ENCODE measurements around the gene GJC3. TPM values are rescaled to one million over a fixed set of nuclear protein-coding genes. Genes with fewer than 3 reads are reported as not detected.

GJC3 gene
- total RNA-seq, 4 donors from 2014 or later, result 0.79 TPM; not detected in 3

DNA sequence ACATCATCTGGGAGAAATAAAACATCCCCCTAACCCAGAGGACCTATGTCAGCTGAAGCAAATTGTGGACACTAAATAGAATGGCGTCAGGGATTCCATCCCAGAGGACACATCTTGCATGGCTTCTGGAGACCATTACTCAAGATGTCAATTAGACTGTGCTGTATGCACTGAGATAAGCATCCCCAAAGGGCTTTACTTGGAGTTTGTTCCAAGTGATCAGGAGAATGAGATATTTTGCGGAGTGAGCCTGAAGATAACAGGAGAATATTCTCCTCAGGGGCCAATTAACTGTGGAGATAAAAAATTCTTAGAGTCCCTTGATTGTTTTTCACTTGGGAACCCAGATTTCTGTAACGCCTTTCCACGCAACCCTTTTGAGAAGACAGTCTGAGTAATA is 48.0 kb downstream of the GJC3 start:
- intact Hi-C loops (cut with DNase I; ENCODE audit: low total_unique reads), result no loop called here
- H3K27me3 ChIP-seq, result no peaks in the 10 kb centered on the region
- no peak for TF ChIP-seq POLR2A (IDR thresholded peaks at IDR 0.05)
- TF ChIP-seq, protein P1, sequence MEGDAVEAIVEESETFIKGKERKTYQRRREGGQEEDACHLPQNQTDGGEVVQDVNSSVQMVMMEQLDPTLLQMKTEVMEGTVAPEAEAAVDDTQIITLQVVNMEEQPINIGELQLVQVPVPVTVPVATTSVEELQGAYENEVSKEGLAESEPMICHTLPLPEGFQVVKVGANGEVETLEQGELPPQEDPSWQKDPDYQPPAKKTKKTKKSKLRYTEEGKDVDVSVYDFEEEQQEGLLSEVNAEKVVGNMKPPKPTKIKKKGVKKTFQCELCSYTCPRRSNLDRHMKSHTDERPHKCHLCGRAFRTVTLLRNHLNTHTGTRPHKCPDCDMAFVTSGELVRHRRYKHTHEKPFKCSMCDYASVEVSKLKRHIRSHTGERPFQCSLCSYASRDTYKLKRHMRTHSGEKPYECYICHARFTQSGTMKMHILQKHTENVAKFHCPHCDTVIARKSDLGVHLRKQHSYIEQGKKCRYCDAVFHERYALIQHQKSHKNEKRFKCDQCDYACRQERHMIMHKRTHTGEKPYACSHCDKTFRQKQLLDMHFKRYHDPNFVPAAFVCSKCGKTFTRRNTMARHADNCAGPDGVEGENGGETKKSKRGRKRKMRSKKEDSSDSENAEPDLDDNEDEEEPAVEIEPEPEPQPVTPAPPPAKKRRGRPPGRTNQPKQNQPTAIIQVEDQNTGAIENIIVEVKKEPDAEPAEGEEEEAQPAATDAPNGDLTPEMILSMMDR (IDR thresholded peaks at IDR 0.05), result no peak

DNA sequence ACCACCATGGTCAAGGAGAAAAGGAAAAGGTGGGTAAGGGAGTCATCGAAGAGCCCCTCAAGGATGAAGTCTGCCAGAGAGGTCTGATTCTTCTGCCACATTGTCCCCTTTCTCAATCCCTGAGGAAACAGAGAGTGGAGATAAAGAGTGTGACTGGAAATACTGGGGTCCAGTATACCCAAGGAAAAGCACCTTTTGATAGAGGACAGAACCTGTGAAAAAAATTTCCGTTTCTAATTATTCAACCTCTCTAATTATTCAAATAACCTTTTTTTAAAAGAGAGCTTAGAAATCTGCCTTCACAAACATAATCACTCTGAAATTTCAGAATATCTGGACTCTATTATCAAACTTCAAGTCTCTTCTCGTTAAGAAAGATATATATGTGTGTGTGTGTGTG is 52.5 kb downstream of the GJC3 start, which contains the start of gene OR2AE1:
TSS of gene OR2AE1 (minus strand) at position 101 of the 400 bp plus-strand sequence. CDS start at position 101, 0 bp downstream.
- intact Hi-C loops (cut with DNase I; ENCODE audit: low total_unique reads), result no loop called here
- TF ChIP-seq, protein P1 (IDR thresholded peaks at IDR 0.05), result no peak
- no peak for TF ChIP-seq POLR2A (IDR thresholded peaks at IDR 0.05)
- no peaks in the 10 kb centered on the region for H3K36me3 ChIP-seq

More for the DNA sequence above, 48.0 kb downstream of the GJC3 start:
- H3K9me3 ChIP-seq, result no peaks in the 10 kb centered on the region
- no peaks in the 10 kb centered on the region for H3K4me1 ChIP-seq
- no peaks in the 10 kb centered on the region for H3K36me3 ChIP-seq
- H3K4me3 ChIP-seq, result no peak overlapping the region
- no peak overlapping the region for H3K27ac ChIP-seq
- DNase-seq, result no peak

DNA sequence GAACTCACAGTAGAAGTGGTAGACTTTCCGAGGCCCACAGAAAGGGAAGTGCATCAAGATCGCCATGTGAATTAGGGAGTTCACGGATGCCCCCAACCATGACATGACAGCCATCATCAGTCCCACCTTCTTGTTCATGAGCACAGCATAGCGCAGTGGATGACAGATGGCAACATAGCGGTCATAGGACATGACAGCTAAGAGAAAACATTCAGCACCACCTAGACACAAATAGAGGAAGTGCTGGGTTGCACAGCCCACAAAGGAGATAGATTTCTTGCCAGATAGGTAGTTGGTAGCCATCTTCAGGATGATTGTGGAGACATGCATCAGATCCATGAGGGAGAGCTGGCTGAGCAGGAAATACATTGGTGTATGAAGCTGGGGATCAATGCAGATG is 52.9 kb downstream of the GJC3 start:
- Histone ChIP-seq H3K4me1 (no peaks in the 10 kb centered on the region), H3K4me3 (no peak overlapping the region), H3K27ac (no peak overlapping the region), H3K36me3 (no peaks in the 10 kb centered on the region), H3K27me3 (no peaks in the 10 kb centered on the region), H3K9me3 (no peaks in the 10 kb centered on the region)
- intact Hi-C loops (cut with DNase I; ENCODE audit: low total_unique reads), result no loop called here
- no peak for DNase-seq
- no peak for TF ChIP-seq POLR2A (IDR thresholded peaks at IDR 0.05)

More for the DNA sequence above, 52.5 kb downstream of the GJC3 start, which contains the start of gene OR2AE1:
- H3K4me3 ChIP-seq, result no peak within 1 kb of the TSS
- no peaks in the 10 kb centered on the region for H3K9me3 ChIP-seq
- H3K27ac ChIP-seq, result no peak within 1 kb of the TSS
- H3K27me3 ChIP-seq, result no peaks in the 10 kb centered on the region
- H3K4me1 ChIP-seq, result no peaks in the 10 kb centered on the region
- no peak for DNase-seq

Small RNAs within 50 kb of the gene (small RNA-seq; reads per million reads assigned to genes)
- not detected for gene RF00019
- gene RF00561, result not detected

Other genes starting within 250 kb of the GJC3 start
- 10 to 100 TPM in 1 of 4 donors, 1 to 10 TPM in 1, under 1 TPM in 1, not detected in 1; 0.51 to 17.3 (median 4.4) TPM for gene CYP3A5, start 249.6 kb downstream of the GJC3 start, total RNA-seq
- under 1 TPM in 1 of 4 donors, not detected in 3; 0.91 TPM for gene CYP3A7, start 194.4 kb downstream of the GJC3 start, total RNA-seq
- gene CYP3A4, start 145.4 kb downstream of the GJC3 start, total RNA-seq, result under 1 TPM in 1 of 4 donors, not detected in 3; 0.18 TPM
- under 1 TPM in 1 of 4 donors, not detected in 3; 0.28 TPM for gene CYP3A43, start 101.6 kb downstream of the GJC3 start, total RNA-seq
- gene OR2AE1, start 52.6 kb downstream of the GJC3 start, total RNA-seq, result not detected
- gene TRIM4, start 10.1 kb downstream of the GJC3 start, total RNA-seq, result 10 to 100 TPM; 22.6 to 51.7 (median 44.3) TPM
- gene AZGP1, start 46.4 kb upstream of the GJC3 start, total RNA-seq, result not detected
- 10 to 100 TPM; 20.9 to 96.7 (median 53.6) TPM for gene ZKSCAN1, start 86.0 kb upstream of the GJC3 start, total RNA-seq
- 10 to 100 TPM in 3 of 4 donors, 1 to 10 TPM in 1; 5.0 to 28.9 (median 17.0) TPM for gene ZSCAN21, start 120.2 kb upstream of the GJC3 start, total RNA-seq
- gene ZNF3, start 152.1 kb upstream of the GJC3 start, total RNA-seq, result 10 to 100 TPM; 10.9 to 69.4 (median 50.3) TPM
- 100 to 1,000 TPM in 1 of 4 donors, 10 to 100 TPM in 3; 31.8 to 110 (median 53.1) TPM for gene COPS6, start 159.3 kb upstream of the GJC3 start, total RNA-seq
- 10 to 100 TPM; 18.7 to 74.8 (median 43.3) TPM for gene MCM7, start 171.8 kb upstream of the GJC3 start, total RNA-seq
- 10 to 100 TPM in 3 of 4 donors, 1 to 10 TPM in 1; 5.0 to 52.0 (median 33.6) TPM for gene AP4M1, start 172.0 kb upstream of the GJC3 start, total RNA-seq
- 10 to 100 TPM; 23.5 to 68.9 (median 67.7) TPM for gene TAF6, start 189.7 kb upstream of the GJC3 start, total RNA-seq
- gene CNPY4, start 190.0 kb upstream of the GJC3 start, total RNA-seq, result 10 to 100 TPM in 2 of 4 donors, 1 to 10 TPM in 1, not detected in 1; 3.3 to 53.6 (median 24.7) TPM
- 10 to 100 TPM in 1 of 4 donors, 1 to 10 TPM in 3; 1.3 to 12.4 (median 4.6) TPM for gene MBLAC1, start 197.3 kb upstream of the GJC3 start, total RNA-seq
- 100 to 1,000 TPM in 3 of 4 donors, 10 to 100 TPM in 1; 53.3 to 197 (median 115) TPM for gene LAMTOR4, start 219.3 kb upstream of the GJC3 start, total RNA-seq
- 10 to 100 TPM in 1 of 4 donors, 1 to 10 TPM in 3; 2.8 to 22.3 (median 5.7) TPM for gene TRAPPC14, start 229.1 kb upstream of the GJC3 start, total RNA-seq
- gene GAL3ST4, start 239.0 kb upstream of the GJC3 start, total RNA-seq, result 10 to 100 TPM in 1 of 4 donors, 1 to 10 TPM in 1, under 1 TPM in 1, not detected in 1; 0.51 to 12.1 (median 7.5) TPM
- 1 to 10 TPM in 2 of 4 donors, under 1 TPM in 1, not detected in 1; under 0.01 to 9.3 (median 4.5) TPM for gene GPC2, start 247.8 kb upstream of the GJC3 start, total RNA-seq
- gene STAG3, start 248.3 kb upstream of the GJC3 start, total RNA-seq, result 1 to 10 TPM in 1 of 4 donors, under 1 TPM in 1, not detected in 2; 0.49 to 2.5 TPM